GM12878 (cell line): ENCODE measurements around the gene MT1E. TPM values are rescaled to one million over a fixed set of nuclear protein-coding genes. Genes with fewer than 3 reads are reported as not detected.

ENCODE experiments used
- ATAC-seq: fragments of 200-7000 bp; cut with Tn5 transposase; 3 replicates; pipeline ENCODE4 v1.9.1; 2020; ENCODE audit warnings: mild to moderate bottlenecking, moderate library complexity
- BruUV-seq: library from RNA; stranded (reverse); fragments of 400-500 nt; replicated peaks from 2 replicates; lab custom pipeline; 2021; lab: Mats Ljungman, UMichigan
- CTCF ChIA-PET: fragments of 300-600 bp; sonication (Branson Sonifier 250); formaldehyde crosslinking; extraction: SDS; loops from one replicate; lab custom pipeline; 2021; ENCODE audit warnings: inconsistent platforms; lab: Yijun Ruan, JAX
- POLR2A ChIA-PET: fragments of 350-600 bp; formaldehyde crosslinking; extraction: SDS; loops from one replicate; lab custom pipeline; 2021; ENCODE audit warnings: inconsistent platforms; lab: Charles Lee
- RAD21 ChIA-PET: fragments of 300-600 bp; sonication (Branson Sonifier 250); formaldehyde crosslinking; loops from one replicate; lab custom pipeline; 2023; ENCODE audit warnings: antibody characterized with exemption; ENCODE audit not compliant: unreplicated experiment; lab: Charles Lee
- SMC1A ChIA-PET: fragments of 300-600 bp; sonication (Branson Sonifier 250); formaldehyde crosslinking; loops from one replicate; lab custom pipeline; 2023; ENCODE audit not compliant: unreplicated experiment, uncharacterized antibody; lab: Charles Lee
- DNase-seq: peaks from one replicate; pipeline ENCODE4 v3.0.0-alpha.2; 2011; ENCODE audit warnings: low read depth, low spot score
- FAIRE-seq: peaks from 3 replicates; lab custom pipeline; 2011; peaks lifted over from hg19 to GRCh38; lab: Jason Lieb, UNC
- H2AFZ ChIP-seq: 2 replicates; pipeline ENCODE4 v1.6.0; 2011; ENCODE audit warnings: low read depth, low read length, control low read depth; ENCODE audit not compliant: control insufficient read depth
- H3K27ac ChIP-seq: 2 replicates; pipeline ENCODE4 v1.5.1; 2011; ENCODE audit warnings: control low read depth; ENCODE audit not compliant: control insufficient read depth, insufficient read depth
- H3K27me3 ChIP-seq, 2 experiments: replicated peaks in 1 of 2; 2 replicates each; pipeline versions ENCODE4 v1.6.0 to v1.6.1; 2011; ENCODE audit warnings: low read length in 1 of 2; ENCODE audit not compliant: control insufficient read depth in 2 of 2, insufficient read depth in 2 of 2
- H3K36me3 ChIP-seq, 2 experiments: 2 replicates each; pipeline ENCODE4 v1.5.1; 2011; ENCODE audit warnings: low read length in 1 of 2; ENCODE audit not compliant: control insufficient read depth in 2 of 2, insufficient read depth in 2 of 2
- H3K4me1 ChIP-seq: 2 replicates; pipeline ENCODE4 v1.6.1; 2011; ENCODE audit warnings: mild to moderate bottlenecking, low read length, moderate library complexity, mixed read lengths; ENCODE audit not compliant: control insufficient read depth, insufficient read depth
- H3K4me2 ChIP-seq: 2 replicates; pipeline ENCODE4 v1.6.0; 2011; ENCODE audit warnings: control low read depth; ENCODE audit not compliant: control insufficient read depth, insufficient read depth
- H3K4me3 ChIP-seq: fragments of 200-600 bp; sonication (generic); 2 replicates; pipeline ENCODE4 v1.5.1; 2016
- H3K79me2 ChIP-seq: 2 replicates; pipeline ENCODE4 v1.6.0; 2011; ENCODE audit warnings: low read length; ENCODE audit not compliant: control insufficient read depth, insufficient read depth
- H3K9ac ChIP-seq: 2 replicates; pipeline ENCODE4 v1.8.0; 2011; ENCODE audit warnings: low read length, control low read depth, mixed read lengths; ENCODE audit not compliant: control insufficient read depth, insufficient read depth
- H3K9me3 ChIP-seq: replicated peaks from 3 replicates; pipeline ENCODE4 v1.5.1; 2011; ENCODE audit warnings: mild to moderate bottlenecking, low read length; ENCODE audit not compliant: control insufficient read depth, insufficient read depth
- H4K20me1 ChIP-seq: 2 replicates; pipeline ENCODE4 v1.6.0; 2011; ENCODE audit not compliant: control insufficient read depth, insufficient read depth
- CTCF ChIP-seq, 3 experiments: IDR thresholded peaks in 2 of 3; conservative IDR thresholded peaks in 1 of 3; 2 replicates each; pipeline ENCODE4 v1.5.1; 2011; ENCODE audit warnings: low read depth in 3 of 3, low read length in 3 of 3, mild to moderate bottlenecking in 3 of 3, control low read depth in 2 of 3, moderate library complexity in 2 of 3, inconsistent platforms in 1 of 3, mixed read lengths in 1 of 3; ENCODE audit not compliant: control insufficient read depth in 2 of 3, insufficient read depth in 1 of 3; ENCODE audit errors: extremely low read depth in 1 of 3
- POU2F2 ChIP-seq: IDR thresholded peaks from 3 replicates; pipeline ENCODE4 v1.6.1; 2011; ENCODE audit warnings: low read depth, mild to moderate bottlenecking, low read length, borderline replicate concordance
- RAD21 ChIP-seq: IDR thresholded peaks from 2 replicates; pipeline ENCODE4 v1.6.1; 2011; ENCODE audit warnings: mild to moderate bottlenecking, low read depth, low read length, moderate library complexity; ENCODE audit not compliant: insufficient read depth
- SMC3 ChIP-seq: IDR thresholded peaks from 2 replicates; pipeline ENCODE4 v1.6.1; 2011; ENCODE audit warnings: low read length, improper control_type of control experiment, borderline replicate concordance
- WGBS: methylation state at CpG from one replicate; pipeline ENCODE4 v1.1.6; 2016; ENCODE audit warnings: low lambda C conversion rate; ENCODE audit not compliant: insufficient replicate concordance, insufficient coverage; ENCODE audit errors: missing lambda C conversion rate; 5-methylcytosine and 5-hydroxymethylcytosine counted together
- in situ Hi-C: fragments of 300-500 bp; cut with MboI; formaldehyde crosslinking; loops from 9 replicates; pipeline ENCODE4 v1.14.3; 2018; ENCODE audit warnings: mixed read lengths
- intact Hi-C: fragments of 100-400 bp; cut with micrococcal nuclease; formaldehyde crosslinking; loops from one replicate; pipeline ENCODE4 v1.14.2; 2022; ENCODE audit not compliant: unreplicated experiment
- polyA plus RNA-seq, 11 experiments: library from polyadenylated mRNA; depleted of rRNA in 4 of 11; unstranded in 6 of 11; stranded (reverse) in 5 of 11; fragments of >200 nt; fragmentation: Nextera tagmentation in 4 of 11; fragmentation: Illumina TruSeq in 1 of 11; extraction: Ambion mirVana in 4 of 11; extraction: Trizol in 1 of 11; gene quantifications; 1 replicate in 1 of 11; 2 replicates in 10 of 11; pipeline versions ENCODE4 v1.2.1 to v1.2.3, GENCODE V29; 2011 to 2016; ENCODE audit warnings: inconsistent platforms in 2 of 11, missing spikeins in 2 of 11, low read depth in 1 of 11
- total RNA-seq, 4 experiments: library from RNA; depleted of rRNA in 3 of 4; stranded (reverse); fragments of >200 nt in 3 of 4; fragmentation: Illumina TruSeq in 1 of 4; extraction: Trizol in 1 of 4; gene quantifications; 2 replicates each; pipeline versions ENCODE4 v1.2.1 to v1.2.3, GENCODE V29; 2013 to 2021

MT1E gene
- total and polyA plus RNA-seq, 10 of the 15 experiments (the other 5 are each of a cell fraction or from before 2014, with no cell fraction given): 5.8 to 22.3 (median 16.5) TPM

DNA sequence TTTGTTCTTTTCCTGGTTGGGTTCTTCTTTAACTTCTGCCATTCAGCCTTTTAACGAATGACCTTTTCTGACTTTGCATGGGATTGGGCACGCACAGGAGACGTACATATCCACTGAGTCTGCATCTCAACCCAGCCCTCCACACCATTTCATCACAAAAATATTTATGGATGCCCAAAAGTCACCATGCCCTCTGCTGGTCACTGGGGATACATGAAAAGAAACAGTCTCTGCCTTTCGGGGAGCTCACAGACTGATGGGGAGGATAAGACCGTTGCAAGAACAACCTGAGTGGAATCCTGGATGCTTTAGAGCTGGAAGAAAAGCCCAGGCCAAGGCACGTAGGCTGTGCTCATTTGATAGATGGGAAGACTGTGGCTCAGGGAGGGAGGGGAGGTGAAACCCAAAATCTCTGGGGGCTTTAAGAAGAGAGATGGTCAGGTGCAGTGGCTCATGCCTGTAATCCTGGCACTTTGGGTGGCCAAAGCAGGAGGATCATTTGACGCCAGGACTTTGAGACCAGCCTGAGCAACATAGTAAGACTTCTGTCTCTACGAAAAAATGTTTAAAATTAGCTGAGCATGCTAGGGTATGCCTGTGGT lies 25.1 kb upstream of the MT1E start:
- peak; percentile 13 for FAIRE-seq
- H3K27ac ChIP-seq: no peak overlapping the region
- TF ChIP-seq SMC3 (peak; percentile 63; the same call in 1 of the 2 replicates), CTCF (IDR thresholded peaks at IDR 0.05 in 2 of 3, conservative IDR thresholded peaks at IDR 0.05 in 1 of 3; ENCODE audit: control insufficient read depth in 2 of 3, extremely low read depth in 1 of 3, insufficient read depth in 1 of 3, low read depth in 3 of 3, low read length in 3 of 3) (peak; percentile 64 to 74 (median 64)), RAD21 (peak; percentile 49), POU2F2 (no peak)
- TF ChIP-seq, all 136 proteins: peak for 3
- ChIA-PET SMC1A (interaction anchor here (0.6 to 2.8 kb wide), 13 partner anchors 9 to 101 kb away, joined by 3 to 14 read pairs (median 3); no protein-coding TSS in a partner anchor), CTCF (interaction anchor here (0.5 to 2.3 kb wide), 25 partner anchors 9 to 269 kb away, joined by 3 to 31 read pairs (median 4); partner anchors contain the start of gene MT1E), RAD21 (interaction anchor here (0.6 to 1.6 kb wide), 6 partner anchors 9 to 101 kb away, joined by 3 to 7 read pairs (median 5); no protein-coding TSS in a partner anchor), POLR2A (no interaction called here)
- in situ Hi-C loops: no loop called here
- H3K4me2 ChIP-seq: no peak overlapping the region
- intact Hi-C loops: loop anchor here (1.0 kb wide), 1 partner anchor 86 kb away; no protein-coding TSS in a partner anchor
- H3K9me3 ChIP-seq: no peaks in the 10 kb centered on the region
- no peaks in the 10 kb centered on the region for H3K4me1 ChIP-seq
- BruUV-seq: no TSS peak
- H3K79me2 ChIP-seq: no peaks in the 10 kb centered on the region
- no peak overlapping the region for H2AFZ ChIP-seq
- no peaks in the 10 kb centered on the region for H3K36me3 ChIP-seq
- H3K27me3 ChIP-seq: no peaks in the 10 kb centered on the region; a peak in 2 of 4 replicates
- ATAC-seq (peak; percentile 92), DNase-seq (no peak)
- H3K9ac ChIP-seq: no peak overlapping the region
- no peak overlapping the region for H3K4me3 ChIP-seq
- H4K20me1 ChIP-seq: no peaks in the 10 kb centered on the region
- 4% methylated on average over 8 of the region's 8 CpGs for WGBS
